KOPT-K1 (cell line): ENCODE data around the gene CD86.

Experiments used
- H3K27ac ChIP-seq: fragments of 200-600 bp; sonication (generic); 2 replicates; pipeline ENCODE4 v1.5.1; 2016; ENCODE audit warnings: antibody characterized with exemption, mild to moderate bottlenecking, low read depth, low read length; ENCODE audit not compliant: poor library complexity, severe bottlenecking
- H3K36me3 ChIP-seq: fragments of 200-600 bp; sonication (generic); 2 replicates; pipeline ENCODE4 v1.5.1; 2017; ENCODE audit warnings: antibody characterized with exemption, mild to moderate bottlenecking, low read length, moderate library complexity; ENCODE audit not compliant: insufficient read depth
- H3K9me3 ChIP-seq: fragments of 200-600 bp; sonication (generic); 2 replicates; pipeline ENCODE4 v1.5.1; 2017; ENCODE audit warnings: antibody characterized with exemption, low read length, mild to moderate bottlenecking; ENCODE audit not compliant: insufficient read depth, poor library complexity, severe bottlenecking

CD86 gene

GRCh38 chr3:122076491-122077292, 21.5 kb downstream of the CD86 start:
- H3K27ac ChIP-seq = no peak overlapping the region
- H3K9me3 ChIP-seq = no peaks in the 10 kb centered on the region

DNA sequence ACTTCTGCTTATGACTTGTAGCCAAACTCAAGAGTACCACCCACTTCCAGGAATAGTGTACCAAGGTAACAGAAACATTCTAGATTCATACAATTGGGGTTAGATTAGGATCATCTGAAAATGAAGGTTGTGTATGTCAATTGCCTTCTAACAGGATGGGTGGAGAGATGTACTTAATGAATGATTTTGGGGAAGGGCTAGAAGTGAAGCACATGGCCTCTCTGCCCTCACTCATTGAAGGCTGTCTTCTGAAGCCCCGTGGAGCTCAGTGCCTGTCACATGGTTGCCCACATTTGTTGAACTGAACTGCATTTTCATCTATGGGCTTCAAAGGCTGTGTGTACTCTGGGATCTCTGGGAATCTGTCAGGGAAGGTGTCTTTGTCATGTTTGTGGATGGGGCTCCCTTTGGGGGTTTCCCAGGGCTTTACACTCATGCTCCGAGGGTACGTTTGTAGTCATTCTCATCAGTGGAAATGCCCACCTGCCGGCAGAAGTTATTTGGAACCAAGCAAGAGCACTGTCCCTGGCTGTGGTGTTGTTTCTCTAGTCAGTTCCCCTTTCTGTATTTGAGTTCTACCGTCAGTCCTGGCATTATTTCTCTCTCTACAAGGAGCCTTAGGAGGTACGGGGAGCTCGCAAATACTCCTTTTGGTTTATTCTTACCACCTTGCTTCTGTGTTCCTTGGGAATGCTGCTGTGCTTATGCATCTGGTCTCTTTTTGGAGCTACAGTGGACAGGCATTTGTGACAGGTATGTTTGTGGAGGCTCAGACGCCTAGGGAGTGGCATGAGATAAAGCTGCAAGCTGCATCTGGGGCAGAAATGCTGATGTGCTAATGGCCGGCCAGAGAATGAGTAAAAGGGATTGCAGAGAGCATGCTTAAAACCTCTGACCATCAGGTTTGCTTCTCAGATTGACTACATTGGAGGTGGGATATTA, 22.4 kb downstream of the CD86 start:
- no peaks in the 10 kb centered on the region for H3K9me3 ChIP-seq
- no peak overlapping the region for H3K27ac ChIP-seq
- H3K36me3 ChIP-seq = no peaks in the 10 kb centered on the region

More at GRCh38 chr3:122076491-122077292, 21.5 kb downstream of the CD86 start:
- H3K36me3 ChIP-seq = no peaks in the 10 kb centered on the region

DNA sequence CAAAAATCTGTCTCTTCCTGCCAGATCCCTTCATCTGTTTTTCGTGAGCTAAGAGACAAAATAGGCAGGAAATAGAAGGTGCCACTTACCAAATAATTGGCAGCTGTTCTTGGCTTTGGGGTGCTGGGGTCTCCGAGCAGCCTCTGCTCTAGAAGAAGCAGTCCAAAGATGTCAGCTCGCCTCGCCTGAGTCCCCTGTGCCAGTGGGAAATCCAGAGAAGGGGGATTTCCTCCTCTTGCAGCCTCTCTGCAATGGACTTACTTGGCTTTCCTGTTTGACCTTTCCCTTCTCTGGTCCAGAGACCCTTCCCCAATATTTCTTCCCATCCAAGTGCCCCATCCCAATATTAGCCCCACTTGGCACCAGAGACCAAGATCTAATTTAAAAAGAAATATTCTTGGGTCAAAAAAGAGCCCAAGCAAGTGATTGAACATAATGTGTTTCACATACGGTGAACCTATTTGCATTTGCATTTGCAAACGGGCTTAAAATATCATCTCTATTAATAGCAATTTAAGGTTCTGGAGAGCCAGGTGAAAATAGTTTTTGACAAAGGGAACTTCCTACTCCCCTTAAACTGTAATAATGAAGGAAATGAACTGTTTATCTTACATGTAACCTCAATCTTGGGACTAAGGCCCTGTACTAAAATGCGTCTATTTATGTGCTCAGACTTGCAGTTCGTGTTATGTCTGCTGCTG, 23.2 kb downstream of the CD86 start:
- Histone ChIP-seq H3K9me3 (no peaks in the 10 kb centered on the region), H3K27ac (no peak overlapping the region), H3K36me3 (no peaks in the 10 kb centered on the region)

GRCh38 chr3:122079524-122080206, 24.5 kb downstream of the CD86 start:
- H3K9me3 ChIP-seq = no peaks in the 10 kb centered on the region
- no peak overlapping the region for H3K27ac ChIP-seq
- H3K36me3 ChIP-seq = no peaks in the 10 kb centered on the region

- Histone ChIP-seq H3K27ac (no peak overlapping the region), H3K36me3 (no peaks in the 10 kb centered on the region), H3K9me3 (no peaks in the 10 kb centered on the region)
These were observed 25.0 kb downstream of the CD86 start for GRCh38 chr3:122080207-122080587.

DNA sequence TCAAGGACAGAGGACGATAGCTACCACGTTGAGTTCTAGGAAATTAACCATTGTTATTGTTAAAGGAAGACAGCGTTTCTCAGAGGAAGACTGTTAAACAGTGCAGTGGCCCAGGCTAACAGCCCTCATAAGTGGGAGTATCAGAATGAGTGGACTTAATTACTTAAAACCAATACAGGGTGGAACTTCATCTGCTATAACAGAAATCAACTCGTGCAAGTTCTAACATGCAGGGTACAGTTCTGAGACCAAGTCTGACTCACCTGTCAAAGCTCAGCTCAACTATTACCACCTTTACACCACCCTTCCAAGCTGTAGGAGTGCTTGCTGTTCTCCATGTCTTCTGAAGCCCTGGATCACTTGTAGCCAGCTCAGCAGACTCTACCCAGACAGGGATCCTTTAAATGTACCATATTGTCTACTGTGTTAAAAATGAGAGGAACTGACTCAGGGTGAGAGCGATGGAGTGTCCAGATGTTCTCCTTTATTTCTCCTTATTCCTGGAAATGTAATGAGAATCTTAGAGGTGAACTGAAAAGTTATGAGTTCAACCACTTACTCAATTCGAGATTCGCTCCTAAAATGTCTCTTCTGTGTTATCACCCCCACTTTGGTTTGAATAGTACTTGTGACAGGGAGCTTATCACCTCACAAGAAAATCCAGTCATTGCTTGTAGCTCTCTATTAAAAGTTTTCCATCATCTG, 26.5 kb downstream of the CD86 start:
- Histone ChIP-seq H3K27ac (no peak overlapping the region), H3K36me3 (no peaks in the 10 kb centered on the region), H3K9me3 (no peaks in the 10 kb centered on the region)

- H3K36me3 ChIP-seq = no peaks in the 10 kb centered on the region
- H3K9me3 ChIP-seq = no peaks in the 10 kb centered on the region
- no peak overlapping the region for H3K27ac ChIP-seq
These were observed 27.2 kb downstream of the CD86 start for GRCh38 chr3:122082357-122082756.

DNA sequence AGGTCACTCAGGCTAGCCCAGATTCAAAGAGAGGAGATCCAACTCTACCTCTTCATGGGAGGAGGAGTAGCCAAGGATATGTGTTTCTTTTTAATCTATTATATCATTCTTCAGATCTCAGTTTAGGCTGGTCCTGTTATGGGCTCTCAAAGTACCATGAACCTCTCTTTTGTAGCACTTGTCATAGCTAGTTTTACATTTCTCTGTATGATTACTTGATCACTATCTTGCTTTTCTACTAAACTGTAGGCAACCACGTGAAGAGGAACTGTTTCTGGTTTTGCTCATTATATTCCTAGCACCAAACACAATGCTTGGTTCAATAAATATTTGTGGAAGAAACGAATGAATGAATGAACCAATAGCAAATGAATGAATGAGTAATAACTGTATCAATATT, 29.6 kb downstream of the CD86 start:
- Histone ChIP-seq H3K9me3 (no peaks in the 10 kb centered on the region), H3K36me3 (no peaks in the 10 kb centered on the region), H3K27ac (no peak overlapping the region)

DNA sequence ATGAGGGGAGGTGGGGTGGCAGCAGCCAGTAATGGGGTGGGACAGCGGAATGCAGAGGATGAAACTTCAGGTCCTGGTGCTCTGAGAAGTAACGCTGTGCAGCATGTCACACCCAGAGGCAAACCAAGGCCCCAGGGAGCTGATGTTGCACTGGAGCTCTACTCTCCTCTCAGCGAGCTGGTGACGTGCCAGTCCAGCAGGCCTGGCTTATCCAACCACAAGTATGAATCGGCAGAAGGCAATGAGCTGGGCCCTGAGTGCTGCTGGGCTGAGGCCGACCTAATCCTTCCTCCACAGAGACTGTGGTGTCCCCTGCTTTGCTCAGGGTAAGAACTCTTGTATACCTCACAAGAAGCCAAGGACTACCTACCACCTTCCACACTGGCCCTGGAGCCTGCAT, 30.5 kb downstream of the CD86 start:
- Histone ChIP-seq H3K27ac (no peak overlapping the region), H3K36me3 (no peaks in the 10 kb centered on the region), H3K9me3 (no peaks in the 10 kb centered on the region)

- no peak overlapping the region for H3K27ac ChIP-seq
- no peaks in the 10 kb centered on the region for H3K36me3 ChIP-seq
- H3K9me3 ChIP-seq = no peaks in the 10 kb centered on the region
These were observed 33.4 kb downstream of the CD86 start for GRCh38 chr3:122088531-122088930.

GRCh38 chr3:122091602-122092295, 36.6 kb downstream of the CD86 start:
- H3K36me3 ChIP-seq = no peaks in the 10 kb centered on the region
- H3K27ac ChIP-seq = no peak overlapping the region
- H3K9me3 ChIP-seq = no peaks in the 10 kb centered on the region

DNA sequence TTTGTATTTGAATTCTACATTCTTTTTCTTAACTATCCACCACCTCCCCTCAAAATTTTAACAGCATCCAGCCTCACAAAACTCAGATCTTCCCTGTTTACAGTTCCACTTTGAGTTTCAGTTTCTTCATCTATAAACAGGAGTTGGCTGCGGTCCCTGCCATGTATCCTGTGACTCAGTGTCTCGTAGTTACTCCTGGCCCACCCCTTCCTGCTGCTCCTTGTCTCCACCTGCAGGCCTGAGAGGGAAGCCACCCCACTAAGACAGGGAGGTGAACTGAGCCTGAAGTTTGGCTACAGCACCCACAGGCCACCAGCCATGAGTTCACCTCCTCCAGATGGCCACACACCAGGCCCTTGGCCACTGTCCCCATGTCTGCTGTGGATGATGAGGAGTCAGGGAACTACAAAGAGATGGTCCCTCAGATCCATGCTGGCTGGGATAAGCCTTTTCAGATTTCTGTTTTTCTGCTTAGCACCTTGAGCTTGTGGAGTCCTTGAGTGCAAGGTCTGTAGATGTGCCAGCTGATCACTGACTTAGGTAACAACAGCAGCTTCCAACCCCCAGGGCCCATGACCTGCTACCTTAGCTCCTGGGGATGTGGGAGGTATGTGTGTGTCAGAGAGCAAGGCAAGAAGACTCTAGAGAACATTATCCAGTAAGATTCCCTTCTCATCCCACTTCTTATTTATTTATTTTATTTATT, 37.5 kb downstream of the CD86 start:
- no peaks in the 10 kb centered on the region for H3K36me3 ChIP-seq
- no peak overlapping the region for H3K27ac ChIP-seq
- no peaks in the 10 kb centered on the region for H3K9me3 ChIP-seq

GRCh38 chr3:122094125-122094524, 39.0 kb downstream of the CD86 start:
- Histone ChIP-seq H3K27ac (no peak overlapping the region), H3K36me3 (no peaks in the 10 kb centered on the region), H3K9me3 (no peaks in the 10 kb centered on the region)
